ENCODE results near the gene CDK4.
"Not testable (repeated sequence)": the region's sequence is repeated elsewhere in the genome, so short reads cannot be mapped to it uniquely, and the experiment has no call there.

CDK4 gene

DNA sequence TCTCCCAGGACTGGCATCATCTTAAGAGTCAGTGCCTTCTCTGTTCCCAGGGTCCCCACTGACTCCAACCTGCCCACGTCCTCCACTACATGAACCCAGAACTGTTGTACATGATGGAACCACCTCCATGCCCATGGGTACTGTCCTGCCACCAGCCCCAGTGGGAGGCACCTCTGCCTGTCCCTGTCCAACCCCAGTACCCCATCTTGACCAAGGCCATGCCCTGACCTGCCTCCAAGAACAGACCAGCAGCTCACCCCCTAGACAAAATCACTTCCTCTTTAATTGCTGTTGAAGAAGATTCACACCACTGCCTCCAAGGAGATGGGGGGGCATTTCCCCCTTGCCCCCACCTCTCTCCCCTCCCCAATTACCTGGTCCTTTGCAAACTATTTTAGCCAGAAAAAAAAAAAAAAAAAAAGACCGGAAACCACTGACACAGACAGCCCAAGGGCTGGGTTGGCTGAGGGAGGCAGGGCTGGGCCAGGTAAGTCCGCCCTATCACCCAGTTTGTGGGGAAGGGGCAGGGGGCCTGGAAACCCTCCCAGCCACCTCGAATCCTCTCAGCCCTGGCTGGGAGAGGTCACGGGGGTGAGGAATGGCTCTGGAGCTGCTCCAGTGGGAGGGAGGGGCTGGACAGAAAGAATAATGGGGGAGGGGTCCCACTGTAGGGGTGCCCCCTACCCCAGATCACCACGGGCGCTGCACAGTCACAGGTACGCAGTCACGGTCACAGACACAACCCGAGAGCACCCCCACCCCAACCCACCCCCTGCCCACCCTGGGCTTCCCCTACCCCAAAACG is 27.0 kb downstream of the CDK4 start:
- H3K9me3 Mint-ChIP-seq: no peaks in the 10 kb centered on the region
- peaks cover 18% of the 10 kb centered on the region for H3K4me1 Mint-ChIP-seq
- H3K27ac Mint-ChIP-seq: peak overlapping the region; percentile 67
- no peaks in the 10 kb centered on the region for H3K27me3 Mint-ChIP-seq
- no peak for DNase-seq (ENCODE audit: low spot score in 2 of 2)
- H3K36me3 Mint-ChIP-seq: peaks cover 27% of the 10 kb centered on the region
- H3K4me3 Mint-ChIP-seq: no peak overlapping the region
- peak; percentile 34 for ATAC-seq (ENCODE audit: low read depth)

DNA sequence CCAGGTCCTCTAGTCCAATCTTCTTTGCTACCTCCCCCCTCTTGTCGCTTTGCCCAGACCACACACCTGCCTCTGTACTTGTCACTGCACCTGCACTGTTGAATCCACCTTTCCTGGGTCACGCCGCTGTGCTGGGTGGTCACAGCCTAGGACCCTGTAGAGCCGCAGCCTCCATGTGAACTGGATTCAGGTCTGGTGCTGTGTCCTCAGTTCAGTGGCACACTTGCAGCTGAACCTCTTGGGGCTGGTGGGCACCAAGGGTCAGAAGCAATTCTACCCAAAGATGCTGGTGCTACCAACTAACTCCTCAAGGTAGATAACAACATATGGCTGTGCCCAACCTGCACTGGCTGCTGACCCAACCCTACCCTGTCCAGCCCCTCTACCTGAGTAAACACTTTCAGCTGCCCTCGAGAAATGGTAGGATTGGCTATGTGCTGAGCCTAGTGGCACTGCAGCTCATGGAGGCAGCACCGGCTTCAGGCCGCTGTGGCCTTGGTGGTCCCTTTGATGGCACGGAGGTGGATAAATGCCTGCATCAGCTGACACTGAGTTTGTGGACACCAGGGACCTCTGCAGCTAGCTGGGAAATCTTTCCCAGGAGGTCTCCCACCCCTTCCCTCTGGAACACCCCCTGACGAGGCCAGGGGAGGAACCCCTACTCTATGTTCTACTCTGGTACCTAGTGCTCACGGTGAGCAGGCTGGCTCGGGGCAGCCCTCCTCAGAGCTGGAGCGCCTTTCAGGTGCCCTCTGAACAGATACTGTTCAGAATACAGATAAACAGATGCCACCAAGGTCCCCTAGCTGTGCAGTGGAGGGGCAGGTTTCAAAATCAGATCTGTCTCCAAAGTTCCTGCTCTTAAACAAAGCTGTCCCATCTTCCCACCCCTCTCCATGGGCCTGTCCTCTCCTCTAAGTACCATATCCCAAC is 27.8 kb downstream of the CDK4 start:
- ATAC-seq (ENCODE audit: low read depth) (no peak), DNase-seq (ENCODE audit: low spot score in 2 of 2) (no peak)
- H3K27ac Mint-ChIP-seq: peak overlapping the region; percentile 67
- peaks cover 32% of the 10 kb centered on the region for H3K36me3 Mint-ChIP-seq
- no peaks in the 10 kb centered on the region for H3K27me3 Mint-ChIP-seq
- peaks cover 18% of the 10 kb centered on the region for H3K4me1 Mint-ChIP-seq
- H3K9me3 Mint-ChIP-seq: no peaks in the 10 kb centered on the region
- H3K4me3 Mint-ChIP-seq: no peak overlapping the region

DNA sequence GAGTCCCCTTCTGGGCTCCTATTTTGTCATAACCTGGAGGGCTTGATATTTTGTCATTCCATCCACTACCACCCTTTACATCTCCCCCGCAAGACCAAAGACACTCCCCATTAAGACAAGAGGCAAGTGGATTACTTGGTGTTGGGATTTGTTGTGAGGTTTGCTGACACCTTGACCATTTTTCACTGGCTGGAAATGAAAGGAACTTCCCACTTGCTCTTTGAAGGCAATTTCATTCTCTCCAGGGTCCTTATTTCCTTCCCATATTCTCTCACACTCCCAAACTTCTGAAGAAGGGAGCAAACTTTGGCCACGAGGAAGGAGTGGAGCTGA is 28.5 kb downstream of the CDK4 start:
- Mint-ChIP-seq H3K36me3 (peaks cover 35% of the 10 kb centered on the region), H3K4me1 (peaks cover 16% of the 10 kb centered on the region), H3K4me3 (no peak overlapping the region), H3K27me3 (no peaks in the 10 kb centered on the region), H3K9me3 (no peaks in the 10 kb centered on the region), H3K27ac (peak overlapping the region; percentile 9)
- DNase-seq (ENCODE audit: low spot score in 2 of 2): no peak
- no peak for ATAC-seq (ENCODE audit: low read depth)

DNA sequence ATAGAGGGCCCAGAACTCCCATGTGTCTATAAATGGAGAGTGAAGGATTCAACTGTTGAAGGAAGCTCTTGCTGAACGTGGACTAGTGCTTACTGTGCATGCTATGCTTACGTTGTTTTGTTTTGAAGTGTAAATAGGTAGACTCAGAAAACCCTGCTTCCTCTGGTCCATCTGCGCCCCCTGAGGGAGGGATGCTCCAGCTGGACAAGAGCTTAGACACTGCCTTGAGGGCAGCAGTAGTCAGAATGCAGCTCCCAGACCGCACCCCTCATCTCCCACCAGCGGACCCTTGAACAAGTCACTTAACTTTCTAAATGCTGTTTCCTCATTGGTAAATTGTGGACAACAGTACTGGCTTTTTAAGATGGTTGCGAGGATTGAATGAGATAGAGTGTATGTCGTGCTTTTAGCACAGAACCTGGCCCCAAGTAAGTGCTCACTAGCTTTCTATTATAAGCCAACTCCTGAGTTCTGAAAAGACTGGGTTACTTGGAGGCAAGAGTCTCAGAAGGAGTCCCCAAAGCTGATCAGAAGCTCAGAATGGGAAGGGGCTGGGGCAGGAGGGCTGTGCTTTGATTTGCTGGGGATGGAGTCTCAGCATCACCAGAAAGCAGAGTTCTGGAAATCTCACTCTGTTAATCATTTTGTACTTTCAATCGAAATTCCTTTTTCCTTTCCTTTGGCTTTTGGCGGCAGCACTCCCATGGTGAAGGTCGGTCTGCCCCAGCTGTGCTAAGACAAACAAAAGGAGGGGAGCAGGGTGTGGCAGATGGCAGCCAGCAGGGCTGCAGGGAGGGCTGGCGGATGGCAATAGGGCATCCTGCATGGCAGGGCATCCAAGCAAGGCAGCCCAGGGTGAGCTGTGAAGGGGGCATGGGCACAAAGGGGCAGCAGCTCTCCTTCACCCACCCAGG is 29.1 kb downstream of the CDK4 start:
- Mint-ChIP-seq H3K27me3 (no peaks in the 10 kb centered on the region), H3K4me1 (peaks cover 13% of the 10 kb centered on the region), H3K27ac (no peak overlapping the region), H3K4me3 (no peak overlapping the region), H3K9me3 (no peaks in the 10 kb centered on the region), H3K36me3 (peaks cover 34% of the 10 kb centered on the region)
- no peak for DNase-seq (ENCODE audit: low spot score in 2 of 2)
- no peak for ATAC-seq (ENCODE audit: low read depth)

DNA sequence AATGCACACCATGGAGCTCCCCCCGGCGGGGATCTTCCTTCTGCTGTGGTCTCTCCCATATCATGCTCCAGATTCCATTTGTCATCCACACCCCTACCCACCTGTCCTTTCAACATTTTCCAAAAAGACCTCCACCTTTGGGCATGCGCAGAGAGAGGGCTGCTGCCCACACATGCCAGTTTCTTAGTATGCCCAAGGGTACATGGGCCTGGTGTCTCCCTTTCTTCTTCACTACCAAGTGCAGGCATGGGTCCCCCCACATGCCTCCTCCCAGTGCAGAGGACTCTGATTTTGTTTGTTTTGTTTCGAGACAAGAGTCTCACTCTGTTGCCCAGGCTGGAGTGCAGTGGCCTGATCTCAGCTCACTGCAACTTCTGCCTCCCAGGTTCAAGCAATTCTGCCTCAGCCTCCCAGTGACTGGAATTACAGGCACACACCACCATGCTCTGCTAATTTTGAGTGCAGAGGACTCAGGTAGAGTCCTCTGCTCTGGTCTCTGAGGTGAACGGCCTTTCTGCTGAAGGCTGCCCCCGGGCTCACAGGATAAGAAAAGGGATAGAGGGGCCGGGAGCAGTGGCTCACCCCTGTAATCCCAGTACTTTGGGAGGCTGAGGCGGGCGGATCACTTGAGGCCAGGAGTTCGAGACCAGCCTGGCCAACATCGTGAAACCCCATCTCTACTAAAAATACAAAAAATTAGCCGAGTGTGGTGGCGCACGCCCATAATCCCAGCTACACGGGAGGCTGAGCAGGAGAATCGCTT is 30.1 kb downstream of the CDK4 start:
- DNase-seq (ENCODE audit: low spot score in 2 of 2); H3K4me3 Mint-ChIP-seq; H3K9me3 Mint-ChIP-seq; H3K27me3 Mint-ChIP-seq; H3K27ac Mint-ChIP-seq; ATAC-seq (ENCODE audit: low read depth): not testable (repeated sequence)
- Mint-ChIP-seq H3K36me3 (peaks cover 31% of the 10 kb centered on the region), H3K4me1 (peaks cover 13% of the 10 kb centered on the region)

DNA sequence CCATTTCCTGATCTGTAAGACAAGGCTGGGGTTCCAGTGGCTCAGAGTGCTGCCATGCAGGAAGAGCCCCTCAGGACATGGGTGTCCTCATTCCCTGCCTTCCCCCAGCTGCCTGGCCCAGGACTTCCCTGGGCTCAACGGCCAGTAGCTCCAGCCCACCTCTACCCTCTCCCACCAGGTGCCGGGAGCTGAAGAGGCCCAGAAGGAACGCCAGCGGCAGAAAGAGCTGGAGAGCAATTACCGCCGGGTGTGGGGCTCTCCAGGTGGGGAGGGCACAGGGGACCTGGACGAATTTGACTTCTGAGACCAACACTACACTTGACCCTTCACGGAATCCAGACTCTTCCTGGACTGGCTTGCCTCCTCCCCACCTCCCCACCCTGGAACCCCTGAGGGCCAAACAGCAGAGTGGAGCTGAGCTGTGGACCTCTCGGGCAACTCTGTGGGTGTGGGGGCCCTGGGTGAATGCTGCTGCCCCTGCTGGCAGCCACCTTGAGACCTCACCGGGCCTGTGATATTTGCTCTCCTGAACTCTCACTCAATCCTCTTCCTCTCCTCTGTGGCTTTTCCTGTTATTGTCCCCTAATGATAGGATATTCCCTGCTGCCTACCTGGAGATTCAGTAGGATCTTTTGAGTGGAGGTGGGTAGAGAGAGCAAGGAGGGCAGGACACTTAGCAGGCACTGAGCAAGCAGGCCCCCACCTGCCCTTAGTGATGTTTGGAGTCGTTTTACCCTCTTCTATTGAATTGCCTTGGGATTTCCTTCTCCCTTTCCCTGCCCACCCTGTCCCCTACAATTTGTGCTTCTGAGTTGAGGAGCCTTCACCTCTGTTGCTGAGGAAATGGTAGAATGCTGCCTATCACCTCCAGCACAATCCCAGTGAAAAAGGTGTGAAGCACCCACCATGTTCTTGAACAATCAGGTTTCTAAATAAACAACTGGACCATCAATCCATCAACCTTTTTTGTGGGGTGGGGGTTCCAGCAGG is 31.2 kb downstream of the CDK4 start:
- H3K36me3 Mint-ChIP-seq: peaks cover 28% of the 10 kb centered on the region
- no peaks in the 10 kb centered on the region for H3K9me3 Mint-ChIP-seq
- no peaks in the 10 kb centered on the region for H3K27me3 Mint-ChIP-seq
- H3K27ac Mint-ChIP-seq: no peak overlapping the region
- H3K4me3 Mint-ChIP-seq: no peak overlapping the region
- peaks cover 10% of the 10 kb centered on the region for H3K4me1 Mint-ChIP-seq
- ATAC-seq (ENCODE audit: low read depth) (no peak), DNase-seq (ENCODE audit: low spot score in 2 of 2) (no peak)

DNA sequence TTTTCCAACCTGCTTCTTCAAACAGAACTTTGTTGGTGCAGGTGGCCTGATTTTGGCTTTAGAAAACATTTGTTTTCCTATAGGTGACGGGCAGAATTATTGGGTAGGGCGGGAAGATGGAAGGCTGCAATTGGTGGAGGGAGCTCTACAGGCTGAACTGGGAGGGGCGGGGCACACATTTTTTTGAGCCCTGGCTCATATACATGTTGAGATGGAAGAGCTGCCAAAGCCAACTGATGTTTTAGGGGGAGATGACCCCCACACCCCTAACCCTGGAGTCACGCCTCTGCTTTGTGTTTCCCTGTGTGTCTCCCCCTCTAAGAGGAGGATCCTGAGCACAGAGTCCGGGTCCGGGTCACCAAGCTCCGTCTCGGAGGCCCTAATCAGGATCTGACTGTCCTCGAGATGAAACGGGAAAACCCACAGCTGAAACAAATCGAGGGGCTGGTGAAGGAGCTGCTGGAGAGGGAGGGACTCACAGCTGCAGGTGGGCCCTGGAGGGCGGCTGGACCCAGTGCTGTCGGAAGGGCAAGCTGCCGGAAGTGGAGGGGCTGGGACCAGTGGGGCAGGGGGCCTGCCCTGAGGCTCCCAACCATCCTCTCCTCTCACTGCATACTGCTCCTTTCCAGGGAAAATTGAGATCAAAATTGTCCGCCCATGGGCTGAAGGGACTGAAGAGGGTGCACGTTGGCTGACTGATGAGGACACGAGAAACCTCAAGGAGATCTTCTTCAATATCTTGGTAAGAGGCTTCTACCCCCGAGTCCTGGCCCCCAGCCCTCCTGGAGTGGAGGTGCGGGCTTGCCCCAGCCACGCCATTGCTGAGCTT is 32.1 kb downstream of the CDK4 start:
- Mint-ChIP-seq H3K9me3 (no peaks in the 10 kb centered on the region), H3K27me3 (no peaks in the 10 kb centered on the region), H3K4me3 (no peak overlapping the region), H3K27ac (no peak overlapping the region), H3K36me3 (peaks cover 32% of the 10 kb centered on the region), H3K4me1 (peaks cover 12% of the 10 kb centered on the region)
- ATAC-seq (ENCODE audit: low read depth) (no peak), DNase-seq (ENCODE audit: low spot score in 2 of 2) (no peak)

DNA sequence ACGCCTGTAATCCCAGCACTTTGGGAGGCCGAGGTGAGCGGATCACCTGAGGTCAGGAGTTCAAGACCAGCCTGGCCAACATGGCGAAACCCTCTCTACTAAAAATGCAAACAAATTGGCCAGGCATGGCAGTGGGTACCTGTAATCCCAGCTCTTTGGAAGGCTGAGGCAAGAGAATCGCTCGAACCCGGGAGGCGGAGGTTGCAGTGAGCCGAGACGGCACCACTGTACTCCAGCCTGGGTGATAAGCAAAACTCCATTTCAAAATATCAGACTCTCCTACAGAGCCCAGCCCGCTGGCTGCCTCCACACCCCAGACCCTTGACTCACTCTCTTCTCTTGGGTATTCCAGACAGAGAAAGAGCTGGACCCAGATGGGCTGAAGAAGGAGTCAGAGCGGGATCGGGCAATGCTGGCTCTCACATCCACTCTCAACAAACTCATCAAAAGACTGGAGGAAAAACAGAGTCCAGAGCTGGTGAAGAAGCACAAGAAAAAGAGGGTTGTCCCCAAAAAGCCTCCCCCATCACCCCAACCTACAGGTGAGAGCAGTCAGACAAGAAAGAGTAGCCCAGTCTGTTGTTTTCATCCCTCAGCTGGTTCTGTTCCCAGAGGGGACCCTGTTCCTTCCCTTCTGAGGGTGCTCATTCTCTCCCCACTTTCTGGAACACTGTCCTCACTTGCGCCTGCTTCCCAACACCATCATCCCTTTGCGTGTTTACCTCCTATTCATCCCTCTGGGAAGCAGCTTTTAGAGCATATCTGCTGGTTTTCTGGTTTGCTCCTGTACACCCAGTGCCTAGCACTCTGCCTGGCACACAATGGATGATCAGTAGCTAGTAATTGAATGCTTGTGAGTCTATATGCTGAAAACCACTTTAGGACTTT is 33.2 kb downstream of the CDK4 start:
- Mint-ChIP-seq H3K27ac (peak overlapping the region; percentile 54), H3K36me3 (peaks cover 34% of the 10 kb centered on the region), H3K4me3 (no peak overlapping the region), H3K9me3 (no peaks in the 10 kb centered on the region), H3K27me3 (no peaks in the 10 kb centered on the region), H3K4me1 (peaks cover 6% of the 10 kb centered on the region)
- no peak for ATAC-seq (ENCODE audit: low read depth)
- DNase-seq (ENCODE audit: low spot score in 2 of 2): no peak

DNA sequence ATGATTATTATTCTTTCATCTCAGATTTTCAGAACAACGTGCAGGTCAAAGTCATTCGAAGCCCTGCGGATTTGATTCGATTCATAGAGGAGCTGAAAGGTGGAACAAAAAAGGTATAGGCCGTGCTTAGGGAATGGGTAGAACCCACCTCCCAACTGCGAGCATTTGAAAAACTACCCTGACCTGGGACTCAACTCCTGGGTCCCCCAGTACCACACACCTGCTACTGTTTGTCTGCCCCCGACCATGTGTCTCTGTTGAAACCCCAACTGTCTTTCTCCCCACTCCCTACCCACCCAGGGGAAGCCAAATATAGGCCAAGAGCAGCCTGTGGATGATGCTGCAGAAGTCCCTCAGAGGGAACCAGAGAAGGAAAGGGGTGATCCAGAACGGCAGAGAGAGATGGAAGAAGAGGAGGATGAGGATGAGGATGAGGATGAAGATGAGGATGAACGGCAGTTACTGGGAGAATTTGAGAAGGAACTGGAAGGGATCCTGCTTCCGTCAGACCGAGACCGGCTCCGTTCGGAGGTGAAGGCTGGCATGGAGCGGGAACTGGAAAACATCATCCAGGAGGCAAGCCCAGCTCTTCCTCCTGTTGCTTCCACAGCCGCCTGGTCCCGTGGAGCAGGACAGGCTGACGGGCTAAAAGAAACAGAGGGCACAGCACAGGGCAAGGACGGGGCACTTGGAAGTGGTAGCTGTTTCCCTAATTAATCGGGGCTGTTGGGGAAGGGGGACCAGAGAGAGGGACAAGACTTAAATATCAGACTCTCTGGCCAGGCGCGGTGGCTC is 34.1 kb downstream of the CDK4 start:
- H3K27ac Mint-ChIP-seq: no peak overlapping the region
- DNase-seq (ENCODE audit: low spot score in 2 of 2) (no peak), ATAC-seq (ENCODE audit: low read depth) (no peak)
- no peak overlapping the region for H3K4me3 Mint-ChIP-seq
- H3K9me3 Mint-ChIP-seq: no peaks in the 10 kb centered on the region
- H3K4me1 Mint-ChIP-seq: peaks cover 6% of the 10 kb centered on the region
- no peaks in the 10 kb centered on the region for H3K27me3 Mint-ChIP-seq
- H3K36me3 Mint-ChIP-seq: peaks cover 36% of the 10 kb centered on the region

DNA sequence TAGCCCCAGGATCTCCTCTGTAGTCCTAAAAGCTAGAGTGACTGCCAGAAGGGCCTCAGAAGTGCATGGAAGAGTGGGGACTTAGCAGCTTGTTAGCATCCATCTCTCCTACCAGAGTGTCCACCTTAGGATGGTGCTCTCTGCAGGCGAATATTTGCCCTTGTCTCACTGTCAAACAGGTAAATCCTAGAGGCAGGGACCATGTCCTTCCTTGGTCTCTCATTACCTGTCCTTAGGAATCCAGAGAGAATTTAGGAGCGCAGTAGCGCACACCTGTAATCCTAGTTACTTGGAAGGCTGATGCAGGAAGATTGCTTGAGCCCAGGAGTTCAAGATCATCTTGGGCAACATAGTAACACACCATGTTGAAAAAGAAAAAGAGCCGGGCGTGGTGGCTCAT is 35.0 kb downstream of the CDK4 start:
- H3K36me3 Mint-ChIP-seq: peaks cover 36% of the 10 kb centered on the region
- no peak for DNase-seq (ENCODE audit: low spot score in 2 of 2)
- H3K4me3 Mint-ChIP-seq: no peak overlapping the region
- H3K27ac Mint-ChIP-seq: no peak overlapping the region
- H3K9me3 Mint-ChIP-seq: no peaks in the 10 kb centered on the region
- H3K27me3 Mint-ChIP-seq: no peaks in the 10 kb centered on the region
- no peak for ATAC-seq (ENCODE audit: low read depth)
- H3K4me1 Mint-ChIP-seq: peaks cover 6% of the 10 kb centered on the region
